PFSK-1 (cell line): ENCODE data around the gene ATG9A.

Experiments used
- FOXP2 ChIP-seq: optimal IDR thresholded peaks from 2 replicates; pipeline ENCODE3; 2011; ENCODE audit warnings: borderline replicate concordance, control low read depth, inconsistent platforms; ENCODE audit not compliant: insufficient read depth; ENCODE audit errors: extremely low read length, extremely low read depth
- POLR2AphosphoS5 ChIP-seq: IDR thresholded peaks from 2 replicates; pipeline ENCODE4 v1.6.1; 2012; ENCODE audit warnings: low read depth, mild to moderate bottlenecking, control low read depth, low read length, moderate library complexity
- SIN3A ChIP-seq: IDR thresholded peaks from 2 replicates; pipeline ENCODE4 v1.6.1; 2012; ENCODE audit warnings: mild to moderate bottlenecking, low read length, moderate library complexity, borderline replicate concordance; ENCODE audit not compliant: insufficient read depth
- TAF1 ChIP-seq: IDR thresholded peaks from 2 replicates; pipeline ENCODE4 v1.6.1; 2012; ENCODE audit warnings: low read length, control low read depth, borderline replicate concordance; ENCODE audit not compliant: insufficient read depth
- TF ChIP-seq, protein P1 (sequence below), 2 experiments: IDR thresholded peaks; 2 replicates each; pipeline versions ENCODE4 v1.6.1 to v1.8.0; 2011 to 2012; ENCODE audit warnings: low read depth in 2 of 2, low read length in 2 of 2, control low read depth in 1 of 2, inconsistent platforms in 1 of 2, mild to moderate bottlenecking in 1 of 2, moderate library complexity in 1 of 2; ENCODE audit not compliant: insufficient read depth in 1 of 2

The ATG9A gene

DNA sequence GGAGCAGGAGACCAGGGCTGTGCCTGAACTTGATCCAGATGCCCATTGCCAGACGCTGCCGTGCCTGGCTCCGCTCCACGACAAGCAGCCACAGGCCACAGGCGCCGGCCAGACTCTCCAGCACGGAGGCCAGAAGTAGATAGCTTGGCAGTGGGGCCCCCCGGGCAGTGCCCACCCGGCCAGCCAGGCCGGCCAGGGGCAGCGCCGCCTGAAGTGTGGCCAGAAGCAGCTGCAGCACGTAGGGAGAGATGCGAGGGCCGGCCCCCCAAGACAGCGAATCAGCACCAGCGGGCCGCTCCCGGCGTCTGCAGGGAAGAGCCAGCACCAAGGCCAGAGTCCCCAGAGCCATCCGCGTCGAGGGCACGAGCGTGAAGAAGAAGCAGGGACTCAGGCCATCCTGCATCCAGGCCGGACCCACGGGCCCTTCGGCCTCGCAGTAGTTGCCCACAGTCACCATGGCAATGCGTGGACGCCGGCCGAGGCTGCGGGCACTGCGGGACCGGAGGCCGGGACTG lies 11.2 kb downstream of the ATG9A start:
- TF ChIP-seq, protein P1, sequence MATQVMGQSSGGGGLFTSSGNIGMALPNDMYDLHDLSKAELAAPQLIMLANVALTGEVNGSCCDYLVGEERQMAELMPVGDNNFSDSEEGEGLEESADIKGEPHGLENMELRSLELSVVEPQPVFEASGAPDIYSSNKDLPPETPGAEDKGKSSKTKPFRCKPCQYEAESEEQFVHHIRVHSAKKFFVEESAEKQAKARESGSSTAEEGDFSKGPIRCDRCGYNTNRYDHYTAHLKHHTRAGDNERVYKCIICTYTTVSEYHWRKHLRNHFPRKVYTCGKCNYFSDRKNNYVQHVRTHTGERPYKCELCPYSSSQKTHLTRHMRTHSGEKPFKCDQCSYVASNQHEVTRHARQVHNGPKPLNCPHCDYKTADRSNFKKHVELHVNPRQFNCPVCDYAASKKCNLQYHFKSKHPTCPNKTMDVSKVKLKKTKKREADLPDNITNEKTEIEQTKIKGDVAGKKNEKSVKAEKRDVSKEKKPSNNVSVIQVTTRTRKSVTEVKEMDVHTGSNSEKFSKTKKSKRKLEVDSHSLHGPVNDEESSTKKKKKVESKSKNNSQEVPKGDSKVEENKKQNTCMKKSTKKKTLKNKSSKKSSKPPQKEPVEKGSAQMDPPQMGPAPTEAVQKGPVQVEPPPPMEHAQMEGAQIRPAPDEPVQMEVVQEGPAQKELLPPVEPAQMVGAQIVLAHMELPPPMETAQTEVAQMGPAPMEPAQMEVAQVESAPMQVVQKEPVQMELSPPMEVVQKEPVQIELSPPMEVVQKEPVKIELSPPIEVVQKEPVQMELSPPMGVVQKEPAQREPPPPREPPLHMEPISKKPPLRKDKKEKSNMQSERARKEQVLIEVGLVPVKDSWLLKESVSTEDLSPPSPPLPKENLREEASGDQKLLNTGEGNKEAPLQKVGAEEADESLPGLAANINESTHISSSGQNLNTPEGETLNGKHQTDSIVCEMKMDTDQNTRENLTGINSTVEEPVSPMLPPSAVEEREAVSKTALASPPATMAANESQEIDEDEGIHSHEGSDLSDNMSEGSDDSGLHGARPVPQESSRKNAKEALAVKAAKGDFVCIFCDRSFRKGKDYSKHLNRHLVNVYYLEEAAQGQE (IDR thresholded peaks at IDR 0.05; ENCODE audit: insufficient read depth in 1 of 2, low read depth in 2 of 2, low read length in 2 of 2): peak; percentile 78 to 88
- TF ChIP-seq POLR2AphosphoS5: no peak

GRCh38 chr2:219216535-219216915 lies 12.9 kb downstream of the ATG9A start:
- TF ChIP-seq, protein P1 (IDR thresholded peaks at IDR 0.05; ENCODE audit: insufficient read depth in 1 of 2, low read depth in 2 of 2, low read length in 2 of 2): no peak
- TF ChIP-seq FOXP2: no peak
- no peak for TF ChIP-seq POLR2AphosphoS5
- no peak for TF ChIP-seq TAF1
- TF ChIP-seq SIN3A: no peak

- TF ChIP-seq, protein P1 (IDR thresholded peaks at IDR 0.05; ENCODE audit: insufficient read depth in 1 of 2, low read depth in 2 of 2, low read length in 2 of 2): no peak
- no peak for TF ChIP-seq TAF1
Measured at GRCh38 chr2:219215871-219216534, 13.4 kb downstream of the ATG9A start.

DNA sequence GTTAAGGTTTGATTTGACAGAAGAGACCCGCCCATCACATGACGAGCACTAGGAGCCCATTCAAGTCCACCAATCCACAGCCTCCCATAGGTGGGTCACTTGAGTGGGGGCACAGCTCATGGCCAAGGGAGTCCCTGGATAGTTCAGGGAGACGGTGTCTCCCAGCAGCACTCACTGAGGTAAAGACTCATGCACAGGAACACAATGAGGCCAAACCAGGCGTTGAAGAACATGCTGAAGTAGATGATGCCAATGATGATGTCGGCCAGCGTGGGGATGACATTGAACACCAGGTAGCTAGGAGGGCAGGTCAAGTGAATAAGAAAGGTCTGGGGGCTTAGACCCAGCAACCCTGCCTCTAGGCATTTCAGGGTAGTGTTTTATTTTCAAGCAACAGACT lies 14.7 kb downstream of the ATG9A start:
- no peak for TF ChIP-seq TAF1

DNA sequence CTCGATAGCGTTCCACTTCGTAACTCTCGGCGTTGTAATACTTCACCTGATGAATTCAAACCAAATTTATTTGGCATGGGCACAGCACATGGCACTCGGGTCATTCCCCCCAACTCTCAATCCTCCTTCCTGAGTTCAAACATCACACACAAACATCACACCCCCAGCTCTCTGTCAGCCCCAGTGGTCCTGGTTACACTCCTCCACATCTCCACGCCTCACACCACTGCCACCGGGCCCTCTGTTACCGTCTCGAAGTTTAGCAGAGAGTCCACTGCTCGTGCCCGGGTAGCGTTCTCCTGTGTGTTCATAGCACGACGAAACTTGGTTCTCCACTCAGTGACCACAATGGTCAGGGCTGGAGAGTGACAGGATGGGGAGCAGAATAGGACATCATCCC lies 15.3 kb downstream of the ATG9A start:
- TF ChIP-seq, protein P1 (IDR thresholded peaks at IDR 0.05; ENCODE audit: insufficient read depth in 1 of 2, low read depth in 2 of 2, low read length in 2 of 2): no peak
- no peak for TF ChIP-seq FOXP2
- no peak for TF ChIP-seq POLR2AphosphoS5
- TF ChIP-seq TAF1: no peak
- no peak for TF ChIP-seq SIN3A
